ENCODE data around the gene PGM2. TPM values are rescaled to one million over a fixed set of nuclear protein-coding genes. Genes with fewer than 3 reads are reported as not detected.

PGM2 gene
- total and polyA plus RNA-seq, 4 donors, result 8.5 to 24.6 (median 21.6) TPM

- 99 to 100% methylated on average over 1 of the region's 1 CpG for WGBS, 2 donors
- Histone ChIP-seq H3K27ac (ENCODE audit: low read depth in 1 of 2, low read length in 2 of 2) (no peak overlapping the region), H3K4me3 (ENCODE audit: low read length in 2 of 2) (no peak overlapping the region)
Observed at GRCh38 chr4:37860266-37860665, 33.8 kb downstream of the PGM2 start.

GRCh38 chr4:37862961-37863360, 36.5 kb downstream of the PGM2 start:
- H3K4me3 ChIP-seq (ENCODE audit: low read length in 2 of 2), result no peak overlapping the region
- H3K4me1 ChIP-seq (ENCODE audit: control insufficient read depth in 1 of 2, insufficient read depth in 2 of 2, low read length in 2 of 2), result no peaks in the 10 kb centered on the region
- no peak for ATAC-seq (ENCODE audit: low FRiP score)
- no peak overlapping the region for H3K27ac ChIP-seq (ENCODE audit: low read depth in 1 of 2, low read length in 2 of 2)
- H3K27me3 ChIP-seq (ENCODE audit: control insufficient read depth in 1 of 2, insufficient read depth in 2 of 2, low read length in 1 of 2), result no peaks in the 10 kb centered on the region
- no peaks in the 10 kb centered on the region for H3K9me3 ChIP-seq (ENCODE audit: control insufficient read depth, low read length)
- no peaks in the 10 kb centered on the region for H3K36me3 ChIP-seq (ENCODE audit: control insufficient read depth in 1 of 2, insufficient read depth in 2 of 2, low read length in 1 of 2)
- intact Hi-C loops (cut with DNase I), result no loop called here
- 83 to 89% methylated on average over 4 of the region's 4 CpGs for WGBS, 2 donors
- DNase-seq, result no peak

More at GRCh38 chr4:37860266-37860665, 33.8 kb downstream of the PGM2 start:
- Histone ChIP-seq H3K9me3 (ENCODE audit: control insufficient read depth, low read length) (no peaks in the 10 kb centered on the region), H3K36me3 (ENCODE audit: control insufficient read depth in 1 of 2, insufficient read depth in 2 of 2, low read length in 1 of 2) (no peaks in the 10 kb centered on the region), H3K27me3 (ENCODE audit: control insufficient read depth in 1 of 2, insufficient read depth in 2 of 2, low read length in 1 of 2) (no peaks in the 10 kb centered on the region), H3K4me1 (ENCODE audit: control insufficient read depth in 1 of 2, insufficient read depth in 2 of 2, low read length in 2 of 2) (no peaks in the 10 kb centered on the region)
- ATAC-seq (ENCODE audit: low FRiP score), result no peak
- intact Hi-C loops (cut with DNase I), result no loop called here
- no peak for DNase-seq

- Histone ChIP-seq H3K4me3 (ENCODE audit: low read length in 2 of 2) (no peak overlapping the region), H3K27ac (ENCODE audit: low read depth in 1 of 2, low read length in 2 of 2) (no peak overlapping the region), H3K27me3 (ENCODE audit: control insufficient read depth in 1 of 2, insufficient read depth in 2 of 2, low read length in 1 of 2) (no peaks in the 10 kb centered on the region), H3K36me3 (ENCODE audit: control insufficient read depth in 1 of 2, insufficient read depth in 2 of 2, low read length in 1 of 2) (no peaks in the 10 kb centered on the region), H3K9me3 (ENCODE audit: control insufficient read depth, low read length) (no peaks in the 10 kb centered on the region), H3K4me1 (ENCODE audit: control insufficient read depth in 1 of 2, insufficient read depth in 2 of 2, low read length in 2 of 2) (no peaks in the 10 kb centered on the region)
- 76 to 78% methylated on average over 4 of the region's 4 CpGs for WGBS, 2 donors
- DNase-seq (no peak), ATAC-seq (ENCODE audit: low FRiP score) (no peak)
- intact Hi-C loops (cut with DNase I), result no loop called here
Observed at GRCh38 chr4:37864786-37865185, 38.3 kb downstream of the PGM2 start.

GRCh38 chr4:37865450-37865849, 39.0 kb downstream of the PGM2 start:
- no peak for DNase-seq
- intact Hi-C loops (cut with DNase I), result no loop called here
- Histone ChIP-seq H3K27me3 (ENCODE audit: control insufficient read depth in 1 of 2, insufficient read depth in 2 of 2, low read length in 1 of 2) (no peaks in the 10 kb centered on the region), H3K4me3 (ENCODE audit: low read length in 2 of 2) (no peak overlapping the region), H3K9me3 (ENCODE audit: control insufficient read depth, low read length) (no peaks in the 10 kb centered on the region), H3K27ac (ENCODE audit: low read depth in 1 of 2, low read length in 2 of 2) (no peak overlapping the region), H3K36me3 (ENCODE audit: control insufficient read depth in 1 of 2, insufficient read depth in 2 of 2, low read length in 1 of 2) (no peaks in the 10 kb centered on the region), H3K4me1 (ENCODE audit: control insufficient read depth in 1 of 2, insufficient read depth in 2 of 2, low read length in 2 of 2) (no peaks in the 10 kb centered on the region)
- 50 to 70% methylated on average over 3 of the region's 3 CpGs for WGBS, 2 donors
- ATAC-seq (ENCODE audit: low FRiP score), result no peak

- Histone ChIP-seq H3K36me3 (ENCODE audit: control insufficient read depth in 1 of 2, insufficient read depth in 2 of 2, low read length in 1 of 2) (no peaks in the 10 kb centered on the region), H3K9me3 (ENCODE audit: control insufficient read depth, low read length) (no peaks in the 10 kb centered on the region), H3K4me3 (ENCODE audit: low read length in 2 of 2) (no peak overlapping the region), H3K27ac (ENCODE audit: low read depth in 1 of 2, low read length in 2 of 2) (no peak overlapping the region), H3K4me1 (ENCODE audit: control insufficient read depth in 1 of 2, insufficient read depth in 2 of 2, low read length in 2 of 2) (no peaks in the 10 kb centered on the region), H3K27me3 (ENCODE audit: control insufficient read depth in 1 of 2, insufficient read depth in 2 of 2, low read length in 1 of 2) (no peaks in the 10 kb centered on the region)
- intact Hi-C loops (cut with DNase I), result no loop called here
- ATAC-seq (ENCODE audit: low FRiP score) (no peak), DNase-seq (no peak)
- 95 to 96% methylated on average over 3 of the region's 3 CpGs for WGBS, 2 donors
Observed at GRCh38 chr4:37867102-37867501, 40.6 kb downstream of the PGM2 start.

- 89 to 91% methylated on average over 4 of the region's 4 CpGs for WGBS, 2 donors
- H3K9me3 ChIP-seq (ENCODE audit: control insufficient read depth, low read length), result no peaks in the 10 kb centered on the region
- intact Hi-C loops (cut with DNase I), result no loop called here
- no peaks in the 10 kb centered on the region for H3K27me3 ChIP-seq (ENCODE audit: control insufficient read depth in 1 of 2, insufficient read depth in 2 of 2, low read length in 1 of 2)
- ATAC-seq (ENCODE audit: low FRiP score), result no peak
- no peak overlapping the region for H3K4me3 ChIP-seq (ENCODE audit: low read length in 2 of 2)
- DNase-seq, result no peak
- H3K4me1 ChIP-seq (ENCODE audit: control insufficient read depth in 1 of 2, insufficient read depth in 2 of 2, low read length in 2 of 2), result no peaks in the 10 kb centered on the region
- H3K27ac ChIP-seq (ENCODE audit: low read depth in 1 of 2, low read length in 2 of 2), result no peak overlapping the region
- H3K36me3 ChIP-seq (ENCODE audit: control insufficient read depth in 1 of 2, insufficient read depth in 2 of 2, low read length in 1 of 2), result no peaks in the 10 kb centered on the region
Observed at GRCh38 chr4:37868238-37868637, 41.8 kb downstream of the PGM2 start.

GRCh38 chr4:37872310-37872988, 46.0 kb downstream of the PGM2 start:
- no peaks in the 10 kb centered on the region for H3K9me3 ChIP-seq (ENCODE audit: control insufficient read depth, low read length)
- H3K27ac ChIP-seq (ENCODE audit: low read depth in 1 of 2, low read length in 2 of 2), result no peak overlapping the region
- WGBS, 2 donors, result 63 to 69% methylated on average over 1 of the region's 1 CpG
- intact Hi-C loops (cut with DNase I), result no loop called here
- no peak overlapping the region for H3K4me3 ChIP-seq (ENCODE audit: low read length in 2 of 2)
- ATAC-seq (ENCODE audit: low FRiP score), result no peak
- no peak for DNase-seq
- H3K36me3 ChIP-seq (ENCODE audit: control insufficient read depth in 1 of 2, insufficient read depth in 2 of 2, low read length in 1 of 2), result no peaks in the 10 kb centered on the region
- no peaks in the 10 kb centered on the region for H3K27me3 ChIP-seq (ENCODE audit: control insufficient read depth in 1 of 2, insufficient read depth in 2 of 2, low read length in 1 of 2)
- no peaks in the 10 kb centered on the region for H3K4me1 ChIP-seq (ENCODE audit: control insufficient read depth in 1 of 2, insufficient read depth in 2 of 2, low read length in 2 of 2)

GRCh38 chr4:37873386-37873785, 46.9 kb downstream of the PGM2 start:
- Histone ChIP-seq H3K9me3 (ENCODE audit: control insufficient read depth, low read length) (no peaks in the 10 kb centered on the region), H3K27ac (ENCODE audit: low read depth in 1 of 2, low read length in 2 of 2) (no peak overlapping the region), H3K36me3 (ENCODE audit: control insufficient read depth in 1 of 2, insufficient read depth in 2 of 2, low read length in 1 of 2) (no peaks in the 10 kb centered on the region), H3K4me3 (ENCODE audit: low read length in 2 of 2) (no peak overlapping the region), H3K4me1 (ENCODE audit: control insufficient read depth in 1 of 2, insufficient read depth in 2 of 2, low read length in 2 of 2) (no peaks in the 10 kb centered on the region), H3K27me3 (ENCODE audit: control insufficient read depth in 1 of 2, insufficient read depth in 2 of 2, low read length in 1 of 2) (no peaks in the 10 kb centered on the region)
- DNase-seq (no peak), ATAC-seq (ENCODE audit: low FRiP score) (peak; percentile 57)
- WGBS, 2 donors, result 69 to 81% methylated on average over 1 of the region's 1 CpG
- intact Hi-C loops (cut with DNase I), result no loop called here

- H3K27ac ChIP-seq (ENCODE audit: low read depth in 1 of 2, low read length in 2 of 2), result no peak overlapping the region
- no peaks in the 10 kb centered on the region for H3K4me1 ChIP-seq (ENCODE audit: control insufficient read depth in 1 of 2, insufficient read depth in 2 of 2, low read length in 2 of 2)
- intact Hi-C loops (cut with DNase I), result no loop called here
Observed at GRCh38 chr4:37876156-37876555, 49.7 kb downstream of the PGM2 start.

More at GRCh38 chr4:37876156-37876555, 49.7 kb downstream of the PGM2 start:
- DNase-seq, result no peak
- no peaks in the 10 kb centered on the region for H3K9me3 ChIP-seq (ENCODE audit: control insufficient read depth, low read length)
- H3K27me3 ChIP-seq (ENCODE audit: control insufficient read depth in 1 of 2, insufficient read depth in 2 of 2, low read length in 1 of 2), result no peaks in the 10 kb centered on the region
- no peaks in the 10 kb centered on the region for H3K36me3 ChIP-seq (ENCODE audit: control insufficient read depth in 1 of 2, insufficient read depth in 2 of 2, low read length in 1 of 2)
- 94 to 97% methylated on average over 2 of the region's 2 CpGs for WGBS, 2 donors
- no peak overlapping the region for H3K4me3 ChIP-seq (ENCODE audit: low read length in 2 of 2)
- no peak for ATAC-seq (ENCODE audit: low FRiP score)

Data from aorta (tissue), 5 donors.